Keratinocyte (primary cell): ENCODE results near the gene MED8. TPM values are rescaled to one million over a fixed set of nuclear protein-coding genes. Genes with fewer than 3 reads are reported as not detected.

Experiments used
- DNase-seq: peaks from one replicate; pipeline ENCODE4 v3.0.0-alpha.2; 2011; ENCODE audit warnings: low read depth, missing footprints, low spot score
- FAIRE-seq: peaks from 2 replicates; lab custom pipeline; 2011; peaks lifted over from hg19 to GRCh38; lab: Jason Lieb, UNC
- H2AFZ ChIP-seq: 2 replicates; pipeline ENCODE4 v1.6.0; 2012; ENCODE audit warnings: low read length, control low read depth, inconsistent platforms; ENCODE audit not compliant: control insufficient read depth
- H3K27ac ChIP-seq: 2 replicates; pipeline ENCODE4 v1.5.1; 2011; ENCODE audit warnings: low read length; ENCODE audit not compliant: control insufficient read depth, insufficient read depth
- H3K27me3 ChIP-seq: 3 replicates; pipeline ENCODE4 v1.6.0; 2011; ENCODE audit warnings: low read length; ENCODE audit not compliant: control insufficient read depth, insufficient read depth; ENCODE audit errors: extremely low read depth
- H3K36me3 ChIP-seq, 2 experiments: 2 replicates in 1 of 2; 3 replicates in 1 of 2; pipeline ENCODE4 v1.5.1; 2011; ENCODE audit warnings: low read length in 2 of 2, mild to moderate bottlenecking in 1 of 2; ENCODE audit not compliant: control insufficient read depth in 2 of 2, insufficient read depth in 2 of 2; ENCODE audit errors: extremely low read depth in 1 of 2
- H3K4me1 ChIP-seq: 3 replicates; pipeline ENCODE4 v1.5.1; 2011; ENCODE audit warnings: low read length; ENCODE audit not compliant: control insufficient read depth, insufficient read depth; ENCODE audit errors: extremely low read depth
- H3K4me2 ChIP-seq: 3 replicates; pipeline ENCODE4 v1.6.0; 2011; ENCODE audit warnings: low read depth, low read length; ENCODE audit not compliant: control insufficient read depth, insufficient read depth; ENCODE audit errors: extremely low read depth
- H3K4me3 ChIP-seq, 3 experiments: fragments of 200-600 bp in 1 of 3; sonication (generic) in 1 of 3; 2 replicates in 2 of 3; 3 replicates in 1 of 3; pipeline ENCODE4 v1.5.1; 2011 to 2016; ENCODE audit warnings: low read length in 3 of 3, mild to moderate bottlenecking in 3 of 3, control low read depth in 2 of 3, inconsistent platforms in 1 of 3, low read depth in 1 of 3, mixed read lengths in 1 of 3, mixed run types in 1 of 3, moderate library complexity in 1 of 3; ENCODE audit not compliant: control insufficient read depth in 2 of 3, insufficient read depth in 2 of 3; ENCODE audit errors: extremely low read depth in 1 of 3
- H3K79me2 ChIP-seq: 2 replicates; pipeline ENCODE4 v1.6.0; 2012; ENCODE audit warnings: low read length; ENCODE audit not compliant: control insufficient read depth, insufficient read depth
- H3K9ac ChIP-seq: 3 replicates; pipeline ENCODE4 v1.6.0; 2011; ENCODE audit warnings: low read length; ENCODE audit not compliant: control insufficient read depth, insufficient read depth; ENCODE audit errors: extremely low read depth
- H3K9me1 ChIP-seq: 3 replicates; pipeline ENCODE4 v1.6.0; 2011; ENCODE audit warnings: low read length; ENCODE audit not compliant: control insufficient read depth, insufficient read depth; ENCODE audit errors: extremely low read depth
- H3K9me3 ChIP-seq: 2 replicates; pipeline ENCODE4 v1.5.1; 2012; ENCODE audit warnings: low read depth, low read length; ENCODE audit not compliant: control insufficient read depth
- H4K20me1 ChIP-seq: 3 replicates; pipeline ENCODE4 v1.6.0; 2011; ENCODE audit warnings: low read length; ENCODE audit not compliant: control insufficient read depth, insufficient read depth; ENCODE audit errors: extremely low read depth
- CTCF ChIP-seq, 3 experiments: IDR thresholded peaks in 1 of 3; conservative IDR thresholded peaks in 1 of 3; optimal IDR thresholded peaks in 1 of 3; 2 replicates in 2 of 3; 3 replicates in 1 of 3; pipeline versions ENCODE3 to v1.5.1; 2011; ENCODE audit warnings: low read length in 3 of 3, mild to moderate bottlenecking in 3 of 3, moderate library complexity in 2 of 3, control low read depth in 1 of 3, inconsistent platforms in 1 of 3; ENCODE audit not compliant: insufficient read depth in 2 of 3; ENCODE audit errors: extremely low read depth in 1 of 3
- EZH2 ChIP-seq: IDR thresholded peaks from one replicate; pipeline ENCODE4 v1.6.1; 2012; ENCODE audit warnings: inconsistent platforms, mild to moderate bottlenecking, low read length, moderate library complexity
- dilution Hi-C: fragments of 300-500 bp; cut with MboI; formaldehyde crosslinking; loops from one replicate; pipeline ENCODE4 v1.7.0; 2020; ENCODE audit warnings: low sequenced_read_pairs; ENCODE audit not compliant: extremely low pct_ligation_motif_present
- polyA plus RNA-seq, 5 experiments: library from polyadenylated mRNA; depleted of rRNA in 3 of 5; stranded (reverse) in 3 of 5; stranded (forward) in 1 of 5; unstranded in 1 of 5; fragments of >200 nt; gene quantifications; 1 replicate in 1 of 5; 2 replicates in 3 of 5; 3 replicates in 1 of 5; pipeline versions ENCODE4 v1.2.1 to v1.2.3, GENCODE V29; 2011 to 2012; ENCODE audit warnings: missing spikeins in 2 of 5, low read depth in 1 of 5, low replicate concordance in 1 of 5

The MED8 gene
- polyA plus RNA-seq, 1 donor (not counting 4 experiments of a cell fraction or from before 2014, with no cell fraction given): 14.3 TPM

GRCh38 chr1:43346636-43347035, 43.0 kb downstream of the MED8 start:
- FAIRE-seq: no peak
- Histone ChIP-seq H3K27ac (no peak overlapping the region), H3K27me3 (no peaks in the 10 kb centered on the region), H3K9me3 (no peaks in the 10 kb centered on the region), H2AFZ (no peak overlapping the region), H3K9me1 (no peaks in the 10 kb centered on the region), H3K79me2 (no peaks in the 10 kb centered on the region), H3K4me3 (no peak overlapping the region), H3K4me1 (peaks cover 16% of the 10 kb centered on the region), H3K4me2 (no peak overlapping the region), H4K20me1 (no peaks in the 10 kb centered on the region), H3K36me3 (no peaks in the 10 kb centered on the region), H3K9ac (no peak overlapping the region)
- dilution Hi-C loops: no loop called here
- no peak for DNase-seq
- TF ChIP-seq CTCF (optimal IDR thresholded peaks at IDR 0.05 in 1 of 3, IDR thresholded peaks at IDR 0.05 in 1 of 3, conservative IDR thresholded peaks at IDR 0.05 in 1 of 3; ENCODE audit: extremely low read depth in 1 of 3, insufficient read depth in 2 of 3, low read length in 3 of 3) (no peak), EZH2 (no peak)

- Histone ChIP-seq H3K27ac (no peak overlapping the region), H3K4me2 (no peak overlapping the region)
These were observed 44.5 kb downstream of the MED8 start for GRCh38 chr1:43345120-43345519.

More at GRCh38 chr1:43345120-43345519, 44.5 kb downstream of the MED8 start:
- no peak for TF ChIP-seq EZH2
- TF ChIP-seq CTCF (optimal IDR thresholded peaks at IDR 0.05 in 1 of 3, IDR thresholded peaks at IDR 0.05 in 1 of 3, conservative IDR thresholded peaks at IDR 0.05 in 1 of 3; ENCODE audit: extremely low read depth in 1 of 3, insufficient read depth in 2 of 3, low read length in 3 of 3): no peak
- dilution Hi-C loops: no loop called here
- Histone ChIP-seq H3K9me1 (no peaks in the 10 kb centered on the region), H3K27me3 (peaks cover 3% of the 10 kb centered on the region), H2AFZ (no peak overlapping the region), H3K9me3 (no peaks in the 10 kb centered on the region), H3K79me2 (no peaks in the 10 kb centered on the region), H3K9ac (no peak overlapping the region), H3K4me1 (peaks cover 16% of the 10 kb centered on the region), H4K20me1 (no peaks in the 10 kb centered on the region), H3K36me3 (no peaks in the 10 kb centered on the region), H3K4me3 (no peak overlapping the region)
- no peak for DNase-seq
- FAIRE-seq: no peak
